ENCODE measurements around the gene ACSF3.
"Not testable (repeated sequence)": the region's sequence is repeated elsewhere in the genome, so short reads cannot be mapped to it uniquely, and the experiment has no call there.

Gene ACSF3

GRCh38 chr16:89165681-89165979 is 72.0 kb downstream of the ACSF3 start:
- not testable (repeated sequence) for DNase-seq

- DNase-seq = no peak
Measured at GRCh38 chr16:89166696-89167424, 73.2 kb downstream of the ACSF3 start.

- DNase-seq = peak; percentile 72 to 82 (median 81)
Measured at GRCh38 chr16:89167425-89167941, 73.8 kb downstream of the ACSF3 start.

GRCh38 chr16:89168381-89169189 is 74.9 kb downstream of the ACSF3 start:
- no peak for DNase-seq

DNA sequence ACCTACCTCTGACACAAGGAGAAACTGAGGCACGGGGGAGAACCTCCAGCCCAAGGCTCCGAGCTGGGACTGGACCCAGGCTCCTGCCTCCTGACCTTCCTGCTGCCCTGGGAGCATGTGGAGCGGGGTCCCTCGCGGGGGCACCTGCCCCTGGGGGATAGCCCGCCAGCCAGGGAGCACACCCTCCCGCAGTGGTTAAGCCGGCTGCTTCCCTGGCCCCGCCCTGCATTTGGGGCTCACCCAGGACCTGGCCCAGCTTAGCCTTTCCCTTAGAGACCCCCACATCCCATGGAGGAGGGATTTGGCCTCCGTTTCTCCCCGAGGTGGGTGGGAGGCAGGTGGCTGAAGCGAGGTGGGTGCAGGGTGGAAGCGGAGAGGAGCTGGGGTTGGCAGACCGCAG is 76.1 kb downstream of the ACSF3 start:
- no peak for DNase-seq

GRCh38 chr16:89170346-89171215 is 76.9 kb downstream of the ACSF3 start:
- no peak for DNase-seq

- DNase-seq = peak; percentile 90 to 96 (median 92)
Measured at GRCh38 chr16:89171216-89172170, 77.8 kb downstream of the ACSF3 start, which contains the start of gene CDH15. Gene CDH15, plus strand, starts transcription at chr16:89171748. Its CDS starts 84 bp downstream, at chr16:89171832.

DNA sequence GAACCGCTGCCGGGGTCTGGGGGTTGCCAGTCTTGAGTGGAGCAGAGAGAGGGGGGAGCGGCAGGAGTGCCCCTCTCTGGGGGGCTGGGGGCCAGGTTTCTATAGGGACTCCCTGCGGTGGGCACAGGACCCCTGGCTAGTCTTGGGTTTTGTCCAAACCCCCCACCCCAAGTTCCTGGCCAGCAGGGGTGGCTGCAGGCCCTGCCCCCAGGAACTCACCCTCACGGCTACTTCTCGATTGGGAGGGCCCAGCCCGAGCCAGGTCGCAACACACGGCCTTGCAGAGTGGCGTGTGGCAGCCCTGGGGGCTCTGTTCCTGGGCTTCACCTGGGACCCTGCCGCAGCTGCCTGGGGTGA is 78.5 kb downstream of the ACSF3 start:
- no peak for DNase-seq

DNA sequence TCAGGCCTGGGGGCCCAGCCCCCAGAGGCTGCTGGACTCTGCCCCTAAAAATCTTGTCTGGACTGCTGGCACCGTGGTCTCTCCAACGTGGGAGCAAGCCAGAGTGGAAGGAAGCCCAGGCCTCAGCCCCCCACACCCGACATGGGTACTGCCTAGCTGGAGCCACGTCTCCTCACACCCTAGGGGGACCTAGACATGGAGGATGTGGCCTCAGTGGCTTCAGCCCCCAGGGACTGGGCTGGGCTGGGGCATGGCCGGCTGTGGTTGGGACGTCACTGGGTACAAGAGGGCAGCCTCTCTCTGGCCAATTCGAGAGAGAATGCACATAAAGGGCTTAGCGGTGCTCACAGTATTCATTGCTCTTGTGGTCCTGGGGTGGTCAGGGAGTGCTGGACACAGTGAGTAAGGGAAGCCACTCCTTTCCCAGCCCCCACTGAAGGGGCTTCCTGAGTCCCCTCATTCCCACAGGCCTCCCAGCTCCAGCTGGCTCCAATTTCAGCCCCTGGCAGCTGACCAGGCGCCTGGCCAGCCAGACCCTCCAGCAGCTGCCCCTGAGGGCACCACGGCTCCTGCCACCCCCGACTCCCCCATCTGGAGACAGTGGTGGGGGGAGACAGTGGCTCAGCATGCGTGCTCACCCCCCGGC is 79.0 kb downstream of the ACSF3 start:
- DNase-seq = no peak

GRCh38 chr16:89173174-89173921 is 79.7 kb downstream of the ACSF3 start:
- DNase-seq = no peak

DNA sequence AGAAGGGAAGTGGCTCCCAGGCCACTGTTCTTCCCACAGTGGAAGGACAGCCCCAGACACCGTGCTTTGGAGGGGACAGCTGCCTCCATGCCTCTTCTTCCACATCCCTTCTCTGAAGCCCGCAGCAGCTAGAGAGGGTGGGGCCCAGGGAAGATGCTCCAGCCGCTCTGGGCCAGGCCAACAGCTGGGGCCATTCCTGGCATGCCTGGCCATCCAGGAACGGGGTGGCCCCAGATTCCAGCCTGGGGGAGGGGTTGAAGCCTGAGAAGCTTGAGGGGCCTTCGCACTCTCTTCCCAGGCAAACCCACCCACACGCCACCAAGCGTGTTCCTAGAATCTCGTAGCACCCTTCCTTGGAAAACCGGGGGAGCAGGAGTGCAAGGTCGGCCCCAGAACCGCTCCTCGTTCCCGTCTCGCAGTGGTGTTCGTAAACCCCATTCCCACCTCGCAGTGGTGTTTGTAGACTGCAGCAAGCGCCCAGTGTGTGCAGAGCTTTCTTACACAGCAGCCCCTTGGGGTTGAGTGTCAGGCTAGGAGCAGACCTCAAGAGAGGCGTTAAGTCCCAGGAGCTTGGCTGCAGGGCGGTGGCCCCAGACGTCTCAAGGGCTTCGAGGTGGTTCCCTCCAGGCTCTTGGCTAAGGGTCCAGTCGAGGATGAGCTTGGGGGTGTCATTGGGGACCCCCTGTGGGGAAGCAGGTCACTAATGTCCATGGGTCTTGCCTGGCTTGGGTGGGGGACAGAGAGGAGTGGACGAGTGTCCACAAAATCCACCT is 80.6 kb downstream of the ACSF3 start:
- DNase-seq = no peak

DNA sequence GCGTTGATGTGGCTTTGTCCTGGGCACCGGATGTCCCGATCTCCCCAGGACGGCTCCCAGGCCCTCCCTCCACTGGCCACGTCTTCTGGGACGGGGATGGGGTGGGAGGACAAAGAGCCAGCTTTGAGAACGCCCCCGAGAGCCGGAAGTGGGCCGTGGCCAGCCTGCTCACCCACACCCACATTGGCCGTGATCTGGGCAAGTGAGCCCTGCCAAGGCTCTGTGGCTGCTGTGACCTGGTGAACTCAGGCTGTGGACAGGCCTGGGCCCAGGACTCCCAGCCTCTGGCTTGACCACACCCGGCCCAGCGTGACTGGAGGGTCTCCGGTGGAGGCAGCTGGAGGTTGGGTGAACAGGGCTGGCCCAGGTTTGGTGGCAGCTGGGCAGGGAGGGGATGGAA is 81.2 kb downstream of the ACSF3 start:
- DNase-seq = no peak

GRCh38 chr16:89175280-89176146 is 81.9 kb downstream of the ACSF3 start:
- DNase-seq = no peak

DNA sequence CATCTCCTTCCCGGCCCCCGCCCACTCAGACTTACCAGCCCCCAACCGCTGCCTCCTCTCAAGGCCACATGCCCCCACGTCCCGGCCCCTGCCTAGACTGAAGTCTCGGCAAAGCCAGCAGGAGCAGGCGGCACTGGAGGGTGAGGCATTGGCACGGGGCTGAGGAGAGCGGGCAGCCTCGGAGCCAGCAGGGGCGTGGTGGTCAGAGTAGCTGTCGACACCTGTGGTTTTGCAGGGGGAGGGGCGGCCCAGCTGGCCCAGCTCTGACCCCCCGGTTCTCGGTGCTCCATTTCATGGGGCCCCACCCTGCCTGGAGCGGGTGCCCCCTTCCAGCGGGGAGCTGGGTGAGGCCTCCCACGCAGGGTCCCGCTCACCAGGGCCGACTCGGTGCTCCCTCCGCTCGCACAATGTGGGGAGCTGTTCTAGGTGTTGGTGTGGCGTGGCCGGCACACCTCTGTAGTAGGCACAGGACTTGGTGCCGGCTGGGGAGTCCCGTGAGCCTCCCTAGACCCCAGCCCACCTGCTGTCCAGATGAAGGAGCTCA is 82.6 kb downstream of the ACSF3 start:
- no peak for DNase-seq

- no peak for DNase-seq
Measured at GRCh38 chr16:89176717-89177116, 83.1 kb downstream of the ACSF3 start.

- DNase-seq = no peak
Measured at GRCh38 chr16:89177501-89177900, 83.8 kb downstream of the ACSF3 start.

GRCh38 chr16:89178453-89179147 is 84.9 kb downstream of the ACSF3 start:
- no peak for DNase-seq

GRCh38 chr16:89179148-89179484 is 85.5 kb downstream of the ACSF3 start:
- no peak for DNase-seq

Measured in activated CD4-positive, CD25-positive, alpha-beta regulatory T cell (primary cell).